Measurements from ENCODE around the gene PTPN9. TPM values are rescaled to one million over a fixed set of nuclear protein-coding genes. Genes with fewer than 3 reads are reported as not detected.

Gene PTPN9
- total and polyA plus RNA-seq, 10 of the 15 experiments (the other 5 are each of a cell fraction or from before 2014, with no cell fraction given): 7.8 to 29.1 (median 18.5) TPM

GRCh38 chr15:75452364-75452864 lies 126.7 kb downstream of the PTPN9 start (continued):
- TF ChIP-seq YBX1 (IDR thresholded peaks at IDR 0.05): no peak
- no peak for TF ChIP-seq TCF7 (IDR thresholded peaks at IDR 0.05; ENCODE audit: borderline replicate concordance)

- Histone ChIP-seq H3K9me3 (replicated peaks; ENCODE audit: control insufficient read depth, insufficient read depth, low read length) (no peaks in the 10 kb centered on the region), H3K79me2 (ENCODE audit: control insufficient read depth, insufficient read depth, low read length) (peaks cover 56% of the 10 kb centered on the region), H3K27me3 (replicated peaks in 1 of 2; ENCODE audit: control insufficient read depth in 2 of 2, insufficient read depth in 2 of 2, low read length in 1 of 2) (no peaks in the 10 kb centered on the region), H3K36me3 (ENCODE audit: control insufficient read depth in 2 of 2, insufficient read depth in 2 of 2, low read length in 1 of 2) (peaks cover 0 to 6% of the 10 kb centered on the region in 2 experiments; a peak in 1 of 4 replicates), H3K4me3 (peak within 1 kb of the TSS; percentile 96), H3K4me2 (ENCODE audit: control insufficient read depth, insufficient read depth) (peak within 1 kb of the TSS; percentile 80), H4K20me1 (ENCODE audit: control insufficient read depth, insufficient read depth) (no peaks in the 10 kb centered on the region; the same call in 1 of the 2 replicates), H3K4me1 (ENCODE audit: control insufficient read depth, insufficient read depth, low read length) (peaks cover 20% of the 10 kb centered on the region), H3K9ac (ENCODE audit: control insufficient read depth, insufficient read depth, low read length) (peak within 1 kb of the TSS; percentile 96), H2AFZ (ENCODE audit: control insufficient read depth, low read depth, low read length) (peak within 1 kb of the TSS; percentile 0), H3K27ac (ENCODE audit: control insufficient read depth, insufficient read depth) (peak within 1 kb of the TSS; percentile 96)
- peak; percentile 100 for FAIRE-seq
- whole genome bisulfite sequencing (ENCODE audit: insufficient coverage, insufficient replicate concordance, low lambda C conversion rate, missing lambda C conversion rate): 1% methylated on average over 39 of the region's 39 CpGs
- no TSS peak for BruUV-seq (replicated peaks)
- SMC1A ChIA-PET (ENCODE audit: uncharacterized antibody, unreplicated experiment): interaction anchor here (0.7 to 3.8 kb wide), 13 partner anchors 29 to 248 kb away, joined by 3 to 27 read pairs (median 4); partner anchors contain the start of genes IMP3, MAN2C1 and SNUPN
- ATAC-seq: peak; percentile 65
- DNase-seq (ENCODE audit: low read depth, low spot score): peak; percentile 99
- in situ Hi-C loops (cut with MboI) (no loop called here), intact Hi-C loops (cut with micrococcal nuclease; ENCODE audit: unreplicated experiment) (loop anchor here (2.0 to 5.0 kb wide), 4 partner anchors 83 to 430 kb away; partner anchors contain the start of genes MAN2C1, PPCDC and SNUPN)
- CTCF ChIA-PET: interaction anchor here (0.6 to 6.1 kb wide), 16 partner anchors 20 to 501 kb away, joined by 3 to 63 read pairs (median 4); partner anchors contain the start of genes IMP3, MAN2C1, PTPN9 and SNUPN
- RAD21 ChIA-PET (ENCODE audit: unreplicated experiment): interaction anchor here (0.6 to 7.3 kb wide), 23 partner anchors 9 to 1692 kb away, joined by 3 to 113 read pairs (median 4); partner anchors contain the start of genes IMP3, MAN2C1, PPCDC and PTPN9
- POLR2A ChIA-PET: interaction anchor here (0.6 to 7.2 kb wide), 18 partner anchors 9 to 668 kb away, joined by 3 to 110 read pairs (median 4); partner anchors contain the start of genes C15orf39, FAM219B, IMP3 and MAN2C1
- TF ChIP-seq E2F4 (IDR thresholded peaks at IDR 0.05; ENCODE audit: low read depth, low read length) (peak; percentile 64), HDGF (IDR thresholded peaks at IDR 0.05) (peak; percentile 93; the same call in 1 of the 2 replicates), CBX5 (IDR thresholded peaks at IDR 0.05; ENCODE audit: low read depth) (no peak), SMAD1 (IDR thresholded peaks at IDR 0.05; ENCODE audit: low read depth, partially characterized antibody) (no peak), STAT3 (IDR thresholded peaks at IDR 0.05; ENCODE audit: low read depth, low read length) (no peak), CBX3 (IDR thresholded peaks at IDR 0.05; ENCODE audit: borderline replicate concordance, low read depth) (no peak), SUZ12 (IDR thresholded peaks at IDR 0.05; ENCODE audit: unreplicated experiment) (no peak), RFX5 (IDR thresholded peaks at IDR 0.05; ENCODE audit: low read depth, low read length) (no peak), POU2F2 (IDR thresholded peaks at IDR 0.05; ENCODE audit: borderline replicate concordance, low read depth, low read length) (no peak), ATF7 (IDR thresholded peaks at IDR 0.05; ENCODE audit: low read depth) (no peak), YY1 (IDR thresholded peaks at IDR 0.05; ENCODE audit: low read depth, low read length) (no peak), IKZF2 (IDR thresholded peaks at IDR 0.05) (no peak), ESRRA (IDR thresholded peaks at IDR 0.05; ENCODE audit: low read length) (no peak), CHD4 (IDR thresholded peaks at IDR 0.05) (no peak), MEF2B (IDR thresholded peaks at IDR 0.05; ENCODE audit: partially characterized antibody, poor library complexity, severe bottlenecking) (no peak), TCF7 (IDR thresholded peaks at IDR 0.05; ENCODE audit: borderline replicate concordance) (no peak), PKNOX1 (IDR thresholded peaks at IDR 0.05) (peak; percentile 99), ZNF622 (IDR thresholded peaks at IDR 0.05) (no peak), FOXK2 (IDR thresholded peaks at IDR 0.05) (no peak), MTA2 (IDR thresholded peaks at IDR 0.05; ENCODE audit: low read depth) (no peak), ZZZ3 (IDR thresholded peaks at IDR 0.05; ENCODE audit: control insufficient read depth, insufficient read length, low read depth) (no peak)
Observed at GRCh38 chr15:75451674-75452363, 127.3 kb downstream of the PTPN9 start, which contains the start of gene SIN3A. TSS of gene SIN3A (minus strand) at chr15:75451690. CDS start at chr15:75430375, 21,315 bp downstream.
